GM18858 (cell line): ENCODE data around the gene ADH1B.
"Not testable (repeated sequence)": the region's sequence is repeated elsewhere in the genome, so short reads cannot be mapped to it uniquely, and the experiment has no call there.

Experiments used
- ATAC-seq: cut with Tn5 transposase; IDR thresholded peaks from one replicate; pipeline ENCODE4 v1.9.1; 2021; ENCODE audit not compliant: unreplicated experiment

Gene ADH1B

DNA sequence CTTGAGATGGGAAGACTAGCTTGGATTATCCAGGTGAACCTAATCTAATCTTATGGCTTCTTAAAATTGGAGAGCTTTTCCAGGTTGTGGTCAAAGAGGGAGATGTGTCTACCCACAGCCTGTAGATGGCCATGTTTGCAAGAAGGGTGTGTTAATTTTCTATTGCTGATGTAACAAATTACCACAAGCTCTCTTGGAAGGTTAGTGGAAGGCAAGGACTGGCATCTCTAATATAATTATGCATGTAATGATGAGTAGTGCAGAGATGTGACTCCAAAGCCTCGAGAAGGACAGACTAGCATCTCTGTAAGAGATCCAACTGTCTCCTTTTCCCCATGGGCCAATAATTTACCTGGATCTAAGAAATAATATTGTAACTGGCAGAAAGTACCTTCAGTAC, 3.2 kb upstream of the ADH1B start:
- no peak for ATAC-seq

DNA sequence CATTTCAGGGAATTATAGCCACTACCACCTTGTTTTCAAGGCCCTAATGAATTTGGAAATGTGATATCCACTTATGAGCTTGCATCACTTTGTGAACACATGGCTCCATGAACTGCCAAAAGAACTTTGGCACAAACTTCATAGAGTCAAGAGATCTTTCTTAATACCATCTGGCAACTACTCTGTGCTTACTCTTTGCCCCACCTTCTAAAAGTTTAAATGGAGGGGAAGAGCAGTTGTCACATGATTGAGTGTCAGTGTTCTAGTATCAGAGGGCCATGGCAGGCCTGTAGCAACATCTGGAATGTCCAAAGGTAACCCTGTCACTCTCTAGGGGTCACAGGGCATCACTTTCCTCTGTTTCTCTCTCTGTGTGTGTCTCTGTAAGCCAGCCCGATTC, 2.6 kb upstream of the ADH1B start:
- ATAC-seq: no peak

DNA sequence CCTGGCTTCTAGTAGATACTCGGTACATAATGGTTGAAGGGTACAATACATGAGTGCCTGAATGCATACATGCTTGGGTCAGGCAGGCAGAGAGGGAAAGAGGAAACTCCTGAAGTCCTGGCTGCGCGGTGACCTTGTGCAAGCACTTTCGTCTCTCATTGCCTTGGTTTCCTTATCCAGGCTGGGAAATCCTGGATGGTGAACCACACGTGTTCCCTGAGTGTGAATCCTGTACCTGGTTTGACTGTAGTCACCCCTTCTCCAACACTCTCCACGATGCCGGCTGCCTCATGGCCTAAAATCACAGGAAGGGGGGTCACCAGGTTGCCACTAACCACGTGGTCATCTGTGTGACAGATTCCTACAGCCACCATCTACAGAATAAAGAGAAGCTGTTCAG, 3.4 kb downstream of the ADH1B start:
- not testable (repeated sequence) for ATAC-seq

DNA sequence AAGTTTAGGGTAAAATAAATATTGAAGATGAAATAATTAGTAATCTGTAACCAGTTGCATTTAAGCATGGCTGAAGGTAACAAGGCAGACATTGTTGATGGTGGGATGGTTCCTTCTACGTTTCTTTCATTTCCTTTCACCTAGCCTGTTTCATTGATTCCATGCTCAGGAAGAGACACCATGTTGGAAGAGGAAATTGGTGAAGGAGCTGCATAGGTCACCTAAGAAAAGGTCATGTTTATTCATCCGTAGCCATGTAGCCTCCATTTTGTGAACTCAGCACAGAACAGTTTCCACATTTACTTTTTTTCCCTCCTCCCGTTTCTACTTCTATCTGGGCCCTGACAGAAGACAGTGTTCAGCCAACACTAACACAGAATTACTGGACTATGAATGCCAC, 3.8 kb downstream of the ADH1B start:
- ATAC-seq: no peak

DNA sequence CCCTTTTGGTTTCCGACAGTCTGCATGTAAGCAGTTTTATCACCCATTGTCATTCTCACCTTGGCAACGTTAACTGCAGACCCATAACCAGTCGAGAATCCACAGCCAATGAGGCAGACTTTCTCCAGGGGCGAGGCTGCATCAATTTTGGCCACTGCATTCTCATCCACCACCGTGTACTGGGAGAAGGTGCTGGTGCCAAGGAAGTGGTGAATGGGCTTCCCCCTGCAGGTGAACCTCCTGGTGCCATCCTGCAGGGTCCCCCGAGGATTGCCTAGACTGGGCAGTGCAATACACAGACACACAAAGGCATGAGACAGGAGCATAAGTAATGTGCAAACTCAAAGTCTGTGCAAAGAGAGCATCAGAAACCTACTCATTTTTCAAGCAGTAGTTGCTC, 5.4 kb downstream of the ADH1B start:
- ATAC-seq: no peak

DNA sequence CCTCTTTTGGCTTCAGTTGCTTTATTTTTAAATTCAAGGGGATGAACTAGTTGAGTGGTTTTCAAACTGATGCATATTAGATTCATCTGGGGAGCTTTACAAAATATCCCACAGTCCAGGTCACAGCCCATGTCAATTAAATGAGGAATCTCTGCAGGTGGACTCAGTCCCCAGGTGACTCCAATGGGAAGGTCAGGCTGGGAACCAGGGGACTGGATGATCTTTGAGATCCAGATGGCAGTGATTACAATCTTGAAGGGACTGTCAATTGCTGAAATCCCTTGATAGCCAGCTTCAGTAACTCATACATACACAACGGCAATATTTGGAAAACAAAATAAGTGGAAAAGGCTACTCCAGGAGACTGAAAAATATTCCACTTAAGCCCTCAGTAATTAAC, 7.0 kb downstream of the ADH1B start:
- ATAC-seq: no peak

DNA sequence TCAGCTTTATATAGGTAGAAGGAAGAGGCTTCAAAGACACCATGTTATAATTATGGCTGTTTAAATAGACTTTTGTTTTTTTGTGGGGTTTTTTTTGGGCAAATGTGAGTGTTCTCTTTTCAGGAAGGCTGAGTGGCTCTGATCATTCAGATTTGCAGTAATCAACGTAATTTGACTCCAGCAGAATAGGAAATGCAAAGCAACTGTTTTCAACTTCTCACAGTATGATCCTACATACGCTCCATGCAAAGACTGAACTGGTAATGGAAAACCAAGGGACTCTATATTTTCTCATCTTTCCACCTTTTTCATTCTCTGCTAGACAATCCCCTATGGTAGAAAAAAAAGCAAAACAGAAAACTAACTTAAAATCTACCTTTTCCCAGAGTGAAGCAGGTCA, 10.8 kb downstream of the ADH1B start:
- ATAC-seq: no peak

DNA sequence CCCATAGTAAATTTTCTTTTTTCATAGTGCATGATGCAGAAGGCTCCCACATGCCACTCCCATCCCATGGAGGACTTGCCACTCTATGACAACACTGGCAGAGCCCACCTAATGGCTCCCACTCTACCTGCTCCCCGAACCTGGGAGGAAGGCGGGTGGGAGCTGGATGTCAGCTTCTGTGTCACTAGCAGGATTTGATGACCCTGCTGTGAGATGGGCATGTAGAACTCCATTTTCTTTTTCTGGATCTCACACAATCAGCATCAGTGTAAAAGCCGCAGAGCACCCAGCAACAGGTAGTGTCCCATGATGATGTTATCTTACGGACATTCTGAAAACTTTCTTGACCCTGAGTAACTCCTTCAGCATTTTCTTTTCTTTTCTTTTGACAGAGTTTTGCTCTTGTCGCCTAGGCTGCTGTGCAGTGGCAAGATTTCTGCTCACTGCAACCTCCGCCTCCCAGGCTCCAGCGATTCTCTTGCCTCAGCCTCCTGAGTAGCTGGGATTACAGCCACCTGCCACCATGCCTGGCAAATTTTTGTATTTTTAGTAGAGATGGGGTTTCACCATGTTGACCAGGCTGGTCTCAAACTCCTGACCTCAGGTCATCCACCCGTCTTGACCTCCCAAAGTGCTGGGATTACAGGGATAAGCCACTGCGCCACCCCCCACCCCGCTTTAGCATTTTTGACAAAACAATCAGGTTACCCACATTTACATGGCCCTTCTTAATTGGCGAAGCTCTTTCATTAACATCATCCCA, 15.4 kb downstream of the ADH1B start:
- no peak for ATAC-seq

DNA sequence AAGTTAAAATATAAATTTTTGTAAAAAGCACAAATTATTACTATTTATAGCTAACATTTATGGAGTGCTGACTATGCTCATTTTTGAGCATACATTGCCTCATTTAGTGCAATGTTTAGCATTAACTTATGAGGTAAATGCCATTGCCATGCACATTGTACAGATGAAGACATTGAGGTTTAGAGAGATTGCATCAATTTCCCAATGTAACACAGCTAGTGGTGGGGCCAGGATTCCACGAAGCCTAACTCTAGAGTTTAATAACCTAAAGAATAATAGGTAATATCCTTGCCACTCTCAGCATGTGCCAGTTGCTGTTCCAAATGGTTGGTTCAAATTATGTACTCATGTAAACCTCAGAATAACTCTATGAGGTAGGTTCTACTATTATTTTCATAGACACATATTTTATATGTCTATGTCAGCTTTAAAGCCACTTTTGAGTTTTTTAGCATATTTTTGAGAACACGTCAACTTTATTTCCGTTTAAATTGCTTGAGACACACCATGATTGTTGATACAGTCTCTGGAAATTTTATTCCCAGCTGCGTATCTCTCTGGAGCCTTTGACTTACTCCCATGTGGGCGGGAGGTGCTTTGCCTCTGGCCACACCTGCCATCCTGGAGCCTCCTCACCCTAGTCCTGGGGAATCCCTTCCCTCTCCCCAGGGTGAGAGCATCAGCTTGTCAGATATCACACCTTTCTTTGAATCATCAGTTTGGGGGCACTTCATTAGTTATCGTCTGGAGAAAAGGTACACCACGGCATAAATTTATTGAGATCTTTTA, 19.6 kb downstream of the ADH1B start:
- no peak for ATAC-seq

DNA sequence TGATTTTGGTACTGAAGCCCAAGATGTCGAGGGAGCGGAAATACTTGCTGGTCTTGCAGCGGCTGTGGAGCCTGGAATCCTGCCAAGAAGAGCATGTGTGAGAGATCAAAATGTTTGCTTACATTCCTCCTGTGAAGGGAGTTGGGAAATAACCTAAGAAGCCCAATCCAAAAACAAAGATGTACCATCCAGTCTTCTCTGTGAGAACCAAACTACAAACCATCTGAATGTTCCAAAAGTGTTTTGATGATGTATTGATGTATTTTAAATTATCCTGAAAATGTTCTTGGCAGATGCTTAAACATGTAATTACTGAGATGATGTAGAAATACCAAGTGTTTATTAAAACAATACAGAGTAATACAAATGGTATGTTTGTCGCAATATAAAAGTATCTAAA, 20.3 kb downstream of the ADH1B start:
- ATAC-seq: no peak

DNA sequence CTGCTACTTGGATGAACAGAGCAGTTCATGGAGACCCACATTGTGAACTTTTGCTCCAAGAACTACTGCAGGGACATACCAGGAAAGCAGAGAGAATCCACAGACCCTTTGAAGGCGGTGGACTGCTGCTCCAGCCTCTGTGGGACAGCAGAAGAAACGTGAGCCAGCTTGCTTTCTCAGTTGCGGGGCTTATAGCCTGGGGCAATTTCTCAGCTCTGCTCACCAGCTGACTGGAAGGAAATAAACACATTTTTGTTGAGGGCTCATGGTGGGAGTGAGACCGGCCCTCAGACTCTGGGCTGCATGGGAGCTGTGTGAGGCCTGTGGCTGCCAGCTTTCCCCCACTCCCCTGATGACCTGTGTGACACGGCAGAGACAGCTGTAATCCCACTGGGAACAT, 27.8 kb downstream of the ADH1B start:
- no peak for ATAC-seq

DNA sequence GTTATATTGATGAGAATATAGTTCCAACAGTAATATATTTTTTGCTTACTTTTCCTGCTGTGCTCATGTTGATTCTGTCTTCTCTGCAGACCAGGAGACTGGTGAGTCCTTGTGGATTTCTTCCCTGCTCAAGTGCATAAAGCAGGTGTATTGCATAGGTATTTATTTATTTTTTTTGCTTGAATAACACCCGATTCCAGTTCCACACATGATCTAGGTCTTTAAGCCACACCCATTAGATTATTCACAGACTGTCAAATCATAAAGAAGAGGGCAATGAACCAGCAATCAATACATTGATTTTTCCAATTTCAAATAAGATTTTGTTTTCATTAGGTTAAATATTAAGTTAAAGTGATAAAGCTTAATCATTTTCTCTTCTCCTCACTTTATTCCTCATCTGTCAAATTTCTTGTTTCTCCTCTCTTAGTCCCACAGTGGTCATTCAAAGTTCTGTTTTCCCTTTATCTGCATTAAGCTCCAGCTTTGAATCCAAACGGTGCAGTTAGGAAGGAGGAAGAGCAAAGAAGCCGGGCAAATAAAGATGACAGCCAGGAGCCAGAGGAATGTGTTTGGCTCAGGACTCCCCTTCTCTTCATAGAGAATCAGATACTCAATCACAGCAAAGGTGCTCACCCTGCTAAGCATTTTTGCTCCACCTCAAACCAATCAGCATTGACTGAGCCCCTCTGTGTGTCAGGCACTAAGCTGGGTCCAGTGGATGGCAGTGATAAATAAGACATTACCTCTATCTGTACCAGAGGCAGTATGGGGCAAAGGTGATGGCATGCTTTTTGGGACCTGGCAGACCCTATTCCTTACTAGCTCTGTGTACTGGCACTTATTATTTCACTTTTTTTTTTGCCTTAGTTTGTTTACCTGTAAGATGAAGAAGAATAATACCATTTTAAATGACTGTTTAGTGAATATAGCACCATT, 30.1 kb downstream of the ADH1B start, which contains the start of gene ADH1A:
TSS of gene ADH1A (minus strand) at position 138 of the 939 bp plus-strand sequence. CDS start at position 67, 71 bp downstream.
- no peak for ATAC-seq

DNA sequence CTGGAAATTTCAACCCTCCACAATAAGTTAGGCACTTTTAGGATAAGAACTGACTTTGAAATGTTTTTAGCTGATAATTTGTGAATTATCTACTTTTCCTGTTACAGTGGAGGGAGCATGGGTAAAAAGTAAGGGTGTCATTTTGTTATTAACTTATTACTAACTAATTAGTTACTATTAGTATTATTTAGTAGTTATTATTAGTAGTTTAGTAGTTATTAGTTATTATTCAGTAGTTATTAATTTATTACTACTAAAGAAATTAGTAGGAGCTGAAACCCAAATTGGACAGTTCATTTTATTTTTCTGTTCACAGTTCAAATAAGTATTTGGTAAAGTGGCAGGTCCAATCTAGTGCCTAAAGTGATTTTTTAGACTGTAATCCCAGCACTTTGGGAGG, 35.8 kb downstream of the ADH1B start:
- ATAC-seq: no peak

DNA sequence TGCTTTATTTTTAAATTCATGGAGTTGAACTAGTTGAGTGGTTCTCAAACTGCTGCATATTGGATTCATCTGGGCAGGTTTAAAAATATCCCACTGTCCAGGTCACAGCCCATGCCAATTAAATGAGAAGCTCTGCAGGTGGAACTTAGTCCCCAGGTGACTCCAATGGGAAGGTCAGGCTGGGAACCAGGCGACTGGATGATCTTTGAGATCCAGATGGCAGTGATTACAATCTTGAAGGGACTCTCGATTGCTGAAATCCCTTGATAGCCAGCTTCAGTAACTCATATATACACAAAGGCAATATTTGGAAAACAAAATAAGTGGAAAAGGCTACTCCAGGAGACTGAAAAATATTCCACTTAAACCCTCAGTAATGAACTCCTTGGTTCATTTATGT, 38.5 kb downstream of the ADH1B start:
- ATAC-seq: no peak

DNA sequence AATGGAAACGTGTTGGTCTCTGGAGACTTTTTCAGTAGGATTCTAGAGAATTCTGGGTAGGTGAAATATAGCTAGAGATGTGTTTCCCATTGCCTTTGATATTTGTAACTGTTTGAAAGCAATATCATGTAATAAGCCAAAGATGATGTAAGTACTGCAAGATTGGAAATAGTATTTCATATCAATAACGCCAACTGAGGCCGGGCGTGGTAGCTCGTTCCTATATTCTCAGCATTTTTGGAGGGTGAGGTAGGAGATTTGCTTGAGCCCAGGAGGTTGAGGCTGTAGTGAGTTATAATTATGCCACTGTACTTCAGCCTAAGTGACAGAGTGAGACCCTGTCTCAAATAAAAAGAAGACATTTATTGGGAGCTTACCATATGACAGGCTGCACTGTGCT, 39.9 kb downstream of the ADH1B start:
- ATAC-seq: no peak

DNA sequence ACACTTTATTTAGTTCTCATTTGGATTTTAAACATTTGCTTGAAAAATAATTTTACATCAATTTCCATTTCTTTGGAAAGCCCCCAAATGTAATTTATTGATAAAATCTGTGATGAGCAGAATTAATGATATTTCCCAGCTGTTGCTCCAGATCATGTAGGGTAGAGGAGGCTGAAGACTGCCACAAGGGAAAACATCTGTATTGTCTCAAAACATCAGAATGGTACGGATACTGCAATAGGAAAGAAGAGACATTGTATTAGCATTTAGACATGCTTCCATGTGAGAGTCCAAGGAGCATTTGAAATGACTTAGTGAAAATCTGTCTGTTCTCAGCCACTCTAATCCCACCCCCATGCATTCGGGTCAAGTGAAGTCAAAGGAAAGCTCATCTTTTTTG, 44.8 kb downstream of the ADH1B start:
- no peak for ATAC-seq

DNA sequence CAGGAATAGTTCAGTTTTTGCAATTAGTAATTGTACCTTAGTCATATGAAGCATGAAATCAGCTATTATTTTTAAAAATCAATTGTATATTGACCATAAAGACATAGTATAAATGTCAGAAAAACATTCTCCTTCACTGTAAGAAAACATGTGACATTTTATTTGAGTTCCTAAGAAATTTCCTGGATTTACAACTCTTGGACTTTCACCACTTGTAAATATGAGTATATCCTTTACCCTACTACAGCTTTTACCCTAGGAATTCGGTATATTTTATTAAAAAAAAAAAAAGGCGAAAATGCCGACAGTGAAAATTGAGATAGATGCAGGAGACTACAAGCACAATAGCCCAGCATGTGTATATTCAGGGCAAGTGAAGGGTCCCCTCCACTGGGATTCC, 45.3 kb downstream of the ADH1B start:
- ATAC-seq: no peak

DNA sequence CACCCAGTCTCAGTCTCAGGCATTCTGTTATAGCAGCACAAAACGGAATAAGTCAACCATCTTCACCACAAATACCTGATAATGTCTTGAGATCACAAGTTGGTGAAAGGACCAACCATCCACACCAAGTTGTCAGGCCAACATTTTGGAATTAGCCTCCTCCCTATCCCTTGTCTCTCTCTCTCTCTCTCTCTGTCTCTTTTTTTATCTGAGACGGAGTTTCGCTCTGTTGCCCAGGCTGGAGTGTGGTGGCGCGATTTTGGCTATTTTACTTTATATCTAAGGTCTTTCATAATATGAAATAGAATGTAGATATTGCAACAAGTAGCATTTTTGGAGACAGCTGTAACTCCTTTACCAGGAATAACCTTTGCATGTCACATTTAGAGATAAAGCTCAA, 46.2 kb downstream of the ADH1B start:
- ATAC-seq: no peak

DNA sequence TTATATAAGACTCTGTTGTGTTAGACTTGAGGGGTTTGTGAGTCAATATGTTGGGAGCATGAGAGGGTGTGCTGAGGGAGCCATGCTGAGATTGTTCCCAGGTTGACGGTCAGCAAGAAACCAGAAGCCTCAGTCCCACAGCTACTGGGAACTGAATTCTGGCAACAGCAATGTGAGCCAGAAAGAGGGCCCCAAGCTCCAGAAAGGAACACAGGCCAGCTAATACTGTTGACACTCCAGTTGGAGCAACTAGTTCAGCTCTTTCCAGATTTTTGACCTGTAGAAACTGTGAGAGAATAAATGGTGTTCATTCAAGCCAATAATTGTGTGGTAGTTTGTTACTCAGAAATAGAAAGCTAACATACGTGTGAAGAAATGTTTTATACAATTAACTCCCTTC, 47.5 kb downstream of the ADH1B start:
- ATAC-seq: no peak

DNA sequence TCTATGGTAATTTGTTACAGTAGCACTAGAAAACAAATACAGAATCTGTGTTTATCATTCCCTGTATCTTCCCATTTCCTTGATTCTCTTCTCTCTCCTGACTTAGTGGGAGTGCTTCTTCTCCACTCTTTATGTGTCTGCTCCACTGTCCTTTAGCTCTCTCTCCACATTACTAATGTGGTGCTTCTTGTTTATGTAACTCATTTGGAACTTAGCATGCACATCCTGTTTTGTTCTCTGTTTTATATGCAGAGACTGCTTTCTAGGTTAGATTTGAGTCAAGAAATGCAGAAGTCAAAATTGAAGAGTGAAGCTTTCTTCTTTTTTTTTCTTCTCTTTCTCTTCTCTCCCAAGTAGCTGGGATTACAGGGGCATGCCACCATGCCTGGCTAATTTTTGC, 56.3 kb downstream of the ADH1B start:
- no peak for ATAC-seq
